GM18508 (cell line): ENCODE measurements around the gene CALCOCO1.
"Not testable (repeated sequence)": the region's sequence is repeated elsewhere in the genome, so short reads cannot be mapped to it uniquely, and the experiment has no call there.

ENCODE experiments used
- ATAC-seq: cut with Tn5 transposase; IDR thresholded peaks from one replicate; pipeline ENCODE4 v1.9.1; 2021; ENCODE audit warnings: moderate number of reproducible peaks; ENCODE audit not compliant: insufficient read depth, unreplicated experiment

Gene CALCOCO1

DNA sequence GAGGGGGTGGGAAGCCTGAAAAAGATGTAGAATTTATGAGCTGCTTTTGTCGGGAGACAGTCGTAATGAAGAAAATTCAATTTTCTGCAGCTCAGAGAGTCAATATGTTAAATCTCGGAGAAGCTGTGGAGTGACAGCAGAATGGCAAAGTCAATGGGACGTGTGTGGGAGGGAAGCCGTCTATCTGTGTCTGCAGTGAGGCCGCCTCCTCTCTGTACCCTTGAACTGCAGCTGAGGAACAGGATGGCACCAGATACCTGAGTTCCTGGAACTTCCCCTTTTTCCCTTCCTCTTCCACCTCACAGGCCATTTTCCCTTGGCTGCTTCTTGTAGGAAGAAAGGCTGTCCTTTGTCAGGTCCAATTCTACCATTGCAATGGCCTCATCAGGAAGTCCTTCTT is 9.3 kb upstream of the CALCOCO1 start:
- no peak for ATAC-seq

DNA sequence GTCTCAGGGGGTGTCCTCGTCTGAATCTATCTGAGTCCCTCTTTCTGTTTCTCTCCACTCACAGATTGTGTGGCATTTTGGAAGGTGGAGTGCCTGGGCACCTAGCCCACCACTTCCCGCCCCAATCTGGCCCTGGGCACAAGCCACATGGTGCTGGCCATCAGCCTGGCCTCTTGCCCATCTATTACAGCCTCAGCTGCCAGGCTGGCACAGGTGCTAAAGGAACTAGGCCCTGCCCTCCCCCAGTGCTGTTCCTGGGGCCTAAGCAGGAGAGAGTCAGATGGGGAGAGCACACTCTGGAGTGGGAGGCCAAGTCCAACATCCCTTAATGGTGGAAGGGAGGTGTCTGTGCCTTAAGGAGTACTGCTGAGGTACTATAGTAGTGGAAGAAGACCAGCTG is 8.3 kb upstream of the CALCOCO1 start:
- ATAC-seq, result no peak

DNA sequence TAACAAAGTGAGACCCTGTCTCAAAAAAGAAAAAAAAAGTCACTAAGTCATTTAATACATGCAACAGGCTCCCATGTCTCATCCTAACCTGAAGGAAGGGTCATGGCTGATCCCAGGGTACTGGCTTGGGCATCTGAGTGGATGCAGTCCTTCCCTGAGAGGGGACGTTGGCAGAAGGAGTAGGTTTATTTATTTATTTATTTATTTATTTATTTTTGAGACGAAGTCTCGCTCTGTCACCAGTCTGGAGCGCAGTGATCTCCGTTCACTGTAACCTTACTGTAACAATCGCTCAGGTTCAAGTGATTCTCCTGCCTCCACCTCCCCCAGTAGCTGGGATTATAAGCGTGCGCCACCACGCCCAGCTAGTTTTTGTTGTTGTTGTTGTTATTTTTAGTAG is 7.2 kb upstream of the CALCOCO1 start:
- ATAC-seq, result no peak

DNA sequence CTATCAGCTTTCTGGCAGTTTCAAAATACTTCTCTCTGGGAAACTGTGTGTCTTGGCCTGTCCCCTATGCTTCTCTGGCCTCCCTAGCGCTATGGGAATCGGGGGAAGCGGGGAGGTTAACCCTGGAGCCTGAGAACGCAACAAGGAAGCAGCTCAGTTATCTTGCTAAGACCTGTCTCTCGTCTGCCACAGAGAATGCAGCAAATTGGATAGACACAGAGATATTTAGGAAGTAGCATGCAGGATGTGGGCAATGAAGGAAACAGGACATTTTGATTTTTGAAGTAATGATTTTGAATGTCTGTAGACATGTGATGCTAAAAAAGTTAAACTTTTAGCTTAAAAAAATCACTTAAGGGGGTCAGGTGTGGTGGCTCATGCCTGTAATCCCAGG is 6.6 kb upstream of the CALCOCO1 start:
- no peak for ATAC-seq

DNA sequence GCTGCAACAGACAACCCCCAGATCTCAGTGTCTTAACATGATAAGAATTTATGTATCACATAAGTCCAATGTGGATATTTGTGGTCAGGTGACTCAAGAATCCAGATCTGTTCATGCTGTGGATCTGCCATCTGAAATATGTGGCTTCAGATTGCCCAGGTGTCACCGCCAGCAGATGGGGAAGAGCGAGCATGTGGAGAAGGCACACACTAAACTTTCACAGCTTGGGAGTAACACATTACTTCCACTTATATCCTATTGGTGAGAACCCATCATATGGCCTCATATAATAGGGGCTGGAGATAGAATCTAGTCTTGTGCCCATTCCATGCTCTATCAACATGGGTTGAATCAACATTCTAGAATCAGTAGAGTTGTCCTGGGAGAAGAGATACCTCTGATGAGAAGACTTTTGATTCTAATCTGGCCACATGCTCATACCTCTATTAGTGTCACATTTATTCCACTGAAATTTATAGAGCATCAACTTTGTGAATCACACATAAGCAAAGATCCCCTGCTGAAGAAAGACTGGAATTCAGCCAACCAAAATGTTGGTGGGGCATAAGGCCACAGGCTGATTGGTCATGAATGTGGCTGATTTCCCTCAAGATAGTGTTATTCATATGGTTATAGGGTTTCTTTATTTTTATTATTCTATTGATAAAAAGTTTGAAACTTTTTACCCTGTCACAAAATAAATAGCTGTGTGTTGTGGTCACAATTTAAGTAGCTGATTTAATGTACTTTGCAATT is 6.0 kb upstream of the CALCOCO1 start:
- no peak for ATAC-seq

DNA sequence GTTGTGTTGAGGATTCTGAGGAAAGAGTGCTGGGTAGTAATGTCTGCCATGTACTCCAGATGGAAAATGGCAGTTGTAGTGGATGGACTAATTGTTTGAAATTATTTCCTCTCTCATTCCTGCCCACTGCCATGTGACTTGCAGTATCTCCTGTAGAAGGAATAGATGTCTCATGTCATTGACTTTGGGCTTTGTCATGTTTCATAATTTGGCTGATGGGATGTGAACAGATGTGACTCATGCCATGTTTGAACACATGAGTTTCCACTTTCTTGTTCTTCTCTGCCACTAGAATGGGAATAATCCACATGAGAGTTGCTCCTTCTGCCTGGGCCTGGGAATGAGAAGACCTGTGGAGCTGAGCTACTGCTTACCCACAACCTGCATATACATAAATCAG is 2.4 kb upstream of the CALCOCO1 start:
- no peak for ATAC-seq

DNA sequence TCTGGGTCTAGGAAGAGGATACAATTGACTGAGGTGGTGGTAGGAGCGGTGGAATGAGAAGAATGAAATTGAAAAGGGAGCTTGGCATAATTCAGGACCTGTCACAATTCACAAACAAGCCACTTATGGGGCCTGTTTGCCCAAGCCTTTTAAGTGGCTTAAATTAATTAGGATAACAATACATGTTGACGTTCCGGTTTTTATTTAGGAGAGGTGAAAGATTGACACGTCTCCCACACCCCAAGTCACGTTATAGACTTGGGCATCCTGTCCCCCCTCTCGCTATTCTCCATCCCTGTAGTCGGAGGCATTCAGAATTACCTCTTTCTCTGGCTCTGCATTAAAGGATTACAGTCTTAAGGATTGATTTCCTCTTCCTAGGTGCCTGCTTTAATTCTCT is 954 bp upstream of the CALCOCO1 start:
- no peak for ATAC-seq

DNA sequence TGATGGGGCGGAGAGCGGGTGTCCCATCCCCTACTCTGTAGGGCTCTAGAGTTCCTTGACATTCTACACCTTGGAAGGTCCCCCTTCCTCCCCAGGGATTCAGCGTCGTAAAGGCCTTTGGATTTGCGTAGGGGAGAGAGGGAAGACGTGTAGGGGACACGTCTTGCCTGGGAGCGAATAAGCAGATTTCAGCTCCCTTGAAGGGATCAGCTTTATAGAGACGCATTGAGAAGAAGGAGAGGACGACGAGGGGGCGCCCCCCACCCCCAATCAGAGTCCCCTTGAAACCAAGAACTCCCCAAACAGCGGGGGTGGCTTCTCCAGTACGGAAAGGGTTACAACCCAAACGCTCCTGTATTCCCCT is 324 bp downstream of the CALCOCO1 start:
- no peak for ATAC-seq

DNA sequence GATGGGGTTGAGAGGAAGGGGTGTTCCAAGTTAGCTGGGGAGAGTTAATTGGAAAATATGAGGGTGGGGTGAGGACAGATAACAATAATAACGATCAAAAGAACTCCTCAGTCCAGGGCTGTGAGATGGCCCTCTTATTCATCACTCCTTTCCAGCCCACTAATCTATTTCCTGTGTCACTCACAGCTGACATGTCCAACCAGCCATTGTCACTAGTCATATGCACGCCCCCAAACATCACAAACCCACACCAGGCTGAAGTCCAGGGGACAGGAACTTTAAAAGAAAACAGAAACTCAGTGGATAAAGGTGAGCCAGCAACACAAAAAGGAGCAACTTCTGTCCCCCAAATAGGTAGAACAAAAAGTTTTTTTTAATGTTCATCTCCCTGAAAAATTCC is 911 bp downstream of the CALCOCO1 start:
- no peak for ATAC-seq

DNA sequence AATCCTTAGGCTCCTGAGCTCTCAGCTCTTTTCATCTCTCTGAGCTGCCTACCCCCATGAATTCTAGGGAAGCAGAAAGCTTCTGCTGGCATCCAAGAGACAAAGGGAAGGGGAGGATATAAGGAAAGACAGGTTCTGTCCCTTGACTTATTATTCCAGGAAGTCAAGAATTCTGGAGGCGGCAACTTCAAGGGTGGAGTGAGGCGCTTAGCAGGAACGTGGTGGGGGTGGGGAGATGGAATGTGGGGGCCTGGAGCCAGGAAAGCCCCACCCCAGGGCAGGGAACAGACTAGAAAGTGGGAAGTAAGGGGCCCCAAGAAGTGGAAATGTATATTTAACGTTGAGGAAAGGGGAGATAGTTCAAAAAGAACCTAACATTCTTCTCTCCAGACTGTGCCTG is 1.4 kb downstream of the CALCOCO1 start:
- no peak for ATAC-seq

DNA sequence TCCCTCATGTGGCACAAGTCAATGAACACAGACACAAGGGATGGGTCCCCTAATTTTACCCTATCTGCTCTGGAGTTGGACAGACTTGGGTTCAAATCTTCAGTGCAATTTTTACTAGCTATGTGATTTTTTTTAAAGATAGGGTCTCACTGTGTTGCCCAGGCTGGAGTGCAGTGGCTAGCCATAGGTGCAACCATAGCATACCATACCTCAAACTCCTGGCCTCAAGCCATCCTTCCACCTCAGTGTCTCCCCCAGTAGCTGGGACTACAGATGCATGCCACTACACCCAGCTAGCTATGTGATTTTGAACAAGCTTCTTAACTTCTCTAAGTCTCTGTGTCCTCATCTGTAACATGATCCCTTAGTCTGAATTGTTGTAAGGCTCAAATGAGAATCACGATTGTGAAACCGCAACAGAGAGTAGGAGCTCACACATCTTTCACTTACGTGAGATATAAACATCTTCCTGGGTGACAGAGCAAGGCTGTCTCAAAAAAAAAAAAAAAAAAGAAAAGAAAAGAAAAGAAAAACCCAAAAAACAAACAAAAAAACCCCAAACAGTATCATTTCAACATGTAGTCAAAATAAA is 4.7 kb downstream of the CALCOCO1 start:
- ATAC-seq, result no peak

DNA sequence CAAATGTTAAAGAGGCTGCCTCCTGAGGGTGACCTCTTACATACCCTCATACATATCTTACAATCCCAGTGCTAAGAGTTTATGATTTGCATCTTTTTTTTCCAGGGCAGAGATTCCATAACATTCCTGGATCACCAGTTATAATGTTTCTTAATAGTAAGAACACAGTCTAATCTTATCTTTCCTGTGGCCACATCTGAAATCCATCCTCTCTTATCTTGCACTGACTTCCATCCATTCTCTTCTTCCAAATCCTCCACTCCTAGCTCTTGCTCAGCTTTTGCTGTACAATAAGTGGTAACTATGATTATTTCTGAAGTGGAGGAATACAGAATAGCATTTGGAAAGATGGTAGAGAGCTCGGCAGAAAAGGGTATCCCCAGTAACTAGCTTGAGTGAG is 6.3 kb downstream of the CALCOCO1 start:
- ATAC-seq, result no peak

DNA sequence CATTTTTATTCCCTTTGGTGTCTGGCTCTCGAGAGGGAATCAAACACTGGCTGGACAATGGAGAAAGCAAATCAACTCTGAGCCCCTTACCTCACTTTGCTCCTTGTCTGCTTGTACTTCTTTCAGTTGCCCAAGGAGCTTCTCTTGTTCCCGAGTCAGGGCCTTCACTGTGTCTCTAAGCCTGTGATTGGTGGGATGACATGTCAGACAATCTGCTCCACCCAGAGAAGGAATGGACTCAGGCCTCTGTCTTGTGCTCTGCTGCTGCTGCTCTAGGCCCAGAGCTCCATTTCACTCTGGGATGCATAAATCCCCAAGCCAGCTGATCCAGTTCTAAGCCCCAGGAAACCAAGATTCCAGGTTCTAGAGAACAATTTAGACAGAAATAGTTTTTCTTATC is 7.6 kb downstream of the CALCOCO1 start:
- no peak for ATAC-seq

DNA sequence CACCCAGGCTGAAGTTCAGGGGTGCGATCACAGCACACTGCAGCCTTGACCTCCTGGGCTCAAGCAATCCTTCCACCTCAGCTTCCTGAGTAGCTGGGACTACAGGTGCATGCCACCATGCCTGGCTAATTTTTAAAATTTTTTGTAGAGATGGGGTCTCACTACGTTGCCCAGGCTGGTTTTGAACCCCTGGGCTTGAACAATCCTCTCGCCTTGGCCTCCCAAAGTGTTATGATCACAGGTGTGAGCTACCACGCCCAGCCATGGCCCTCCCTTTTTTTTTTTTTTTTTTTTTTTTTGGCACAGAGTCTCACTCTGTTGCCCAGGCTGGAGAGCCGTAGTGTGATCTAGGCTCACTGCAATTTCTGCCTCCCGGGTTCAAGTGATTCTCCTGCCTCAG is 8.7 kb downstream of the CALCOCO1 start:
- ATAC-seq, result not testable (repeated sequence)

DNA sequence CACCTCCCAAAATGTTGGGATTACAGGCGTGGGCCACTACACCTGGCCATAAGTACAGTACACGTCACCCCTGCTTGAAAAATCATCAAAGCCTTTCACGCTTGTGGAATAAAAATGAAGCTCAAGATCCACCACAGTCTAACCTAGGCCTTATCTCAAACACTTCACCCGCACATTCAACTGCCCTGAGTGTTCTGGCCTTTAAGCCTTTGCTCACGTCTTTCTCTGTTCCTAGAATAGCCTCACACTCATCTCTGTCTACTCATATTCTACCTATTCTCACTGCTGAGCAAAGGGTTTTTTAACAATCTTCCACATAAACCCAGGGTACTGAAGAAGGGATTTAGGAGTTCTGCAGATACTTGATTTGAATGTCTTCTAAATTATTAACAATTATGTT is 9.9 kb downstream of the CALCOCO1 start:
- no peak for ATAC-seq

DNA sequence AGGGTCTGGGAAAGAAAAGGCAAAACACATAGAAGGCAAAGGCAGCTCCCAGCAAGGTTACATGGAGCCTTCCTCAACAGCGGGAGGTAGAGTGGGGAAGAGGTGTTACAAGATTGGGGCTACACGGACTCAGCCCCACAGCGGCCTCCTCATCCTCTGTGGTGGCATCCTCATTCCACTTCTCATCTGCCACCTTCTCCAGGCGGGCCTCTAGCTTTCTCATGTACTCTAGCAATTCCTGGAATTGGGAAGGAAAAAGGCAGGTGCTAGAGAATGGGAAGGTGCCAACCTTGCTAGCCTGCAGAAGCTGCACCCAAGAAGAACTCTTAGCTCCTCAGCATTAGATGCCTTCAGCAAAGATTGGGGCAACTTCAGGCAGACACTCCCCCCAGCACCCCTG is 13.2 kb downstream of the CALCOCO1 start:
- ATAC-seq, result no peak

DNA sequence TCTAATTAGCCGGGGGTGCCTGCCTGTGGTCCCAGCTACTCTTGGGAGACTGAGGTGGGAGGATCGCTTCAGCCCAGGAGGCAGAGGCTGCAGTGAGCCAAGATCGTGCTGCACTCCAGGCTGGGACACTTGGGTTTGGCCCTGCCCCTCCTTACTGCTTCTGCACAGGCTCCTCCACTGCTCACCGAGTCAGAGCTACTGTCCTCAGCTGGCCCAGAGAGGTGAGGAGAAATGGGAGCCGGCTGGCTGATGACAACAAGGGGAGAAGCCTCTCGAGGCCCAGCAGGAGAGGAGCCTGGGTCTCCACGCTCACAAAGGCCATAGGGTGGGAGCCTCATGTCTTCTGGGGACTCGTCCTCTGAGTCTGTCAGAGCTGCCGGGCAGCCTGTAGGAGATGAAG is 13.7 kb downstream of the CALCOCO1 start:
- ATAC-seq, result no peak

DNA sequence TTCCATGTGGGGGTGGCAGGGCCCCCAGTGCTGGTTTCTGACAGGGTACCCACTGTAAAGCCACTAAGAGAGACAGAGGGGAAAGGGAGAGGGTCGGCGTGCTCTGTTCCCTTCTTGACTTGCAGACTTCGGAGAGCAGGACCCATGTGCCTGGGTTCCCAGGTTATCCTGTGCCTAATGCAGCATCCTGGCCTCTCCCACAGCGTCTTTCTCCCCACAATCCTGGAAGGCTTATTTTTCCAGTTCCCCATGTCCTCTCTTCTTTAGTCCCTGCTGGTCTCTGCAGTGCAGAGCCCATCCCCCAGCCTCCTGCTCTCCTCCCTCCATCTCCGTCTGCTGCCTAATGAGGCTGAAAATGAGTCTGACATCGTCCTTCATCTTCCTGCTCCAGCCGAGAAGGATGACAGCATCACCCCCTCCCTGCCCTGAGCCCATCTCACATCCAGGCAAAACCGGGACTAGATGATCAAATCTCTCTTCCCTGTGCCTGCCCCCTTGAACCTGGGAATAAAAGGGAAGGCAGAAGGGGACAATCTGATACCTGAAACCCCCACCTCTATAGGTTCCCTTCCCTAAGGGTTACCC is 15.1 kb downstream of the CALCOCO1 start:
- no peak for ATAC-seq

DNA sequence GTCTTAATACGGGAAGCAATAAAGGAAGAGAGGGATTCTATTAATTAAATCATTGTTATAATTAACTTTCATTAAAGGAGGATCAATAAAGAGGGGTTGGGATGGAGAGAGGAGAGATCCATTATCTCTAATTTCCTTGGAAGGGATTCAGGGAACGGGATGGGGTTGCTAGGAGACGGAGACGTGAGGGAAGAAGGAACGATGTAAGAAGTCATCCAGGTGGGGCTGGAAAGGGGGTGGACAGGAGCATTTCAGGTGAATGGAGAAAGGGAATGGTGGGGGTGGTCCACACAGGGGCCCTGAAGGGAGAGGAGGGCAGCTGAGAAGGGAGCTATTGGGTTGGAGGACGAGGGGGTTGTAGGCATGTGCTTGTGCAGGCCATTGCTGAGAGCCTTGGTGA is 17.2 kb downstream of the CALCOCO1 start:
- no peak for ATAC-seq

DNA sequence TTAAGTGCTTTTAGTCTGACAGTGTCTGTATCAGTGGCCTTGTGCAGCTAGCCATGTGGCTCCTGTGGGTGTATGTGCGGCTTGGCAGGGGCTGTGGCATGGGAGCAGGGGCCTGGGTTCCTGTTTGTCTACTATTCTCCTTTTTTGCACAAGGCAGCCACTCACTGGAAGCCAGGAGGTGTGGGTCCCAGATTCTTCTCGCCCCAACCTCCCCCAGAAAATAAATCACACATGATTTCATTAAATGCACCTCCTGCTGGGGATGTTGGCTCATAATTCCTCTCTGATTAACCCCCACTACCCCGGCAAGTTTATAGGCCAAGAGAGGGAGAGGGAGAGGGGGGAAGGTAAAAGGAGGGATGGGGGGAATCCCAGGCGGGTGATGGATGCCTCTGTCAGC is 17.6 kb downstream of the CALCOCO1 start:
- ATAC-seq, result no peak

DNA sequence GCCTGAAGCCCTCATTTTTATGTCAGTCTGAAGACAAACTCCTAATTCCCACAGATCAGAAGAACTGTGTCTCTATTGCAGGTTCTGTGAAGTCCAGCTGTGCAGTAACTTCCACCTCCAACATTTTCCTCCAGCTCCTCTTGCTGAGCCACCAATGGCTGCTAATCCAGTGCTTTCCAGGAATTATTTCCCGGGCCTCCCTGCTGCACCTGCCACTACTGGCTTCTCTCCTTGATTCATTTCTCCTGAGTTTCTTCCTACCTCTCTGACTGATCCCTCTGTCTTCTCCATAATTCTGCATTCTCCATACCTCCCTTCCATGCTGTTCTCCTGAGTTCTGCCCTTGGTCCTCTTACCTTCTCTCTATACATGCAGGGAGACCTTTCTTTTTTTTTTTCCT is 21.2 kb downstream of the CALCOCO1 start:
- ATAC-seq, result no peak

DNA sequence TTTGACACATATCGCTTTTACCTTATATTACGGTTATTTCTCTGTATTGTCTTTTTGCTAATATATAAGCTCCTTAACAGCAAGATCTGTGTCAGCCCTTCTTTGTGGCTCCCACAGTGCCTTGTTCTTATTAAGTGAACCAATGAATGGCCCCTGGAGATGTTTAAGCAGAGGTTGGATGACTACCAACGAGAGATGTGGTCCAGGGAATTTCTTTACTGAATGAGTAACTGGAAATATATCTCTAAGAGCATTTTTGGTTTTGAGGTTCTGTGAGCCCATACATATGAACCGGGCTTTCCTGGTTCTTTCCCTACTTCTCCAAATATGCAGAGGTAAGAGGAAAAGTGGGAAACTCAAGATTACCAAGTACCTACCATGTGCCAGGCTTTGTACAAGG is 23.5 kb downstream of the CALCOCO1 start:
- ATAC-seq, result no peak
